Mucosa of descending colon (tissue), 3 donors: ENCODE results near the gene ITFG2. TPM values are rescaled to one million over a fixed set of nuclear protein-coding genes. Genes with fewer than 3 reads are reported as not detected.

Source experiments
- ATAC-seq: fragments of 200-7000 bp; cut with Tn5 transposase; one replicate; pipeline ENCODE4 v1.9.1; 2020; ENCODE audit warnings: mild to moderate bottlenecking, moderate library complexity
- DNase-seq, 3 donors: peaks; one replicate each; pipeline ENCODE4 v3.0.0-alpha.2; 2020
- H3K36me3 ChIP-seq: fragments of 200-600 bp; one replicate; pipeline ENCODE4 v1.8.0; 2021; ENCODE audit warnings: low read depth, mild to moderate bottlenecking
- H3K4me1 ChIP-seq: fragments of 200-600 bp; one replicate; pipeline ENCODE4 v1.8.0; 2021; ENCODE audit warnings: low read depth, mild to moderate bottlenecking
- H3K4me3 ChIP-seq: fragments of 200-600 bp; one replicate; pipeline ENCODE4 v1.8.0; 2021; ENCODE audit warnings: mild to moderate bottlenecking
- H3K9me3 ChIP-seq: fragments of 200-600 bp; one replicate; pipeline ENCODE4 v1.8.0; 2021; ENCODE audit warnings: mild to moderate bottlenecking
- intact Hi-C, 2 donors: fragments of 100-400 bp; cut with DNase I in 1 of 2; cut with micrococcal nuclease in 1 of 2; formaldehyde crosslinking; loops; one replicate each; pipeline versions ENCODE4 v1.11.0 to v1.11.1; 2022; cut with DNase I, micrococcal nuclease
- total RNA-seq, 3 donors: library from RNA; stranded (reverse); fragmentation: NEBNext Ultra II Directional in 2 of 3; extraction: Animal tissue kit (Norgen Biotek cat#: 25700) in 2 of 3; gene quantifications; one replicate each; pipeline versions ENCODE4 v1.2.1 to v1.2.4, GENCODE V29; 2021 to 2023
- TF ChIP-seq, protein P1 (sequence below): fragments of 200-600 bp; IDR thresholded peaks from one replicate; pipeline ENCODE4 v1.8.0; 2022; ENCODE audit warnings: antibody characterized with exemption, mild to moderate bottlenecking
- donor health status: DM: no; HTN: no; CAD: no; lungs with moderate emphysema.
- donor health status: DM: no; HTN: no; CAD: no.
- donor health status: DM: no; HTN: yes; CAD: no.

ITFG2 gene
- total RNA-seq, 3 donors from 2014 or later = 37.9 to 55.4 (median 38.0) TPM

GRCh38 chr12:2820432-2820831 is 8.0 kb downstream of the ITFG2 start:
- ATAC-seq (no peak), DNase-seq (no peak)
- intact Hi-C loops = no loop called here
- TF ChIP-seq, protein P1, sequence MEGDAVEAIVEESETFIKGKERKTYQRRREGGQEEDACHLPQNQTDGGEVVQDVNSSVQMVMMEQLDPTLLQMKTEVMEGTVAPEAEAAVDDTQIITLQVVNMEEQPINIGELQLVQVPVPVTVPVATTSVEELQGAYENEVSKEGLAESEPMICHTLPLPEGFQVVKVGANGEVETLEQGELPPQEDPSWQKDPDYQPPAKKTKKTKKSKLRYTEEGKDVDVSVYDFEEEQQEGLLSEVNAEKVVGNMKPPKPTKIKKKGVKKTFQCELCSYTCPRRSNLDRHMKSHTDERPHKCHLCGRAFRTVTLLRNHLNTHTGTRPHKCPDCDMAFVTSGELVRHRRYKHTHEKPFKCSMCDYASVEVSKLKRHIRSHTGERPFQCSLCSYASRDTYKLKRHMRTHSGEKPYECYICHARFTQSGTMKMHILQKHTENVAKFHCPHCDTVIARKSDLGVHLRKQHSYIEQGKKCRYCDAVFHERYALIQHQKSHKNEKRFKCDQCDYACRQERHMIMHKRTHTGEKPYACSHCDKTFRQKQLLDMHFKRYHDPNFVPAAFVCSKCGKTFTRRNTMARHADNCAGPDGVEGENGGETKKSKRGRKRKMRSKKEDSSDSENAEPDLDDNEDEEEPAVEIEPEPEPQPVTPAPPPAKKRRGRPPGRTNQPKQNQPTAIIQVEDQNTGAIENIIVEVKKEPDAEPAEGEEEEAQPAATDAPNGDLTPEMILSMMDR = no peak
- no peaks in the 10 kb centered on the region for H3K9me3 ChIP-seq
- H3K36me3 ChIP-seq = peaks cover 7% of the 10 kb centered on the region
- H3K4me1 ChIP-seq = no peaks in the 10 kb centered on the region
- H3K4me3 ChIP-seq = no peak overlapping the region

DNA sequence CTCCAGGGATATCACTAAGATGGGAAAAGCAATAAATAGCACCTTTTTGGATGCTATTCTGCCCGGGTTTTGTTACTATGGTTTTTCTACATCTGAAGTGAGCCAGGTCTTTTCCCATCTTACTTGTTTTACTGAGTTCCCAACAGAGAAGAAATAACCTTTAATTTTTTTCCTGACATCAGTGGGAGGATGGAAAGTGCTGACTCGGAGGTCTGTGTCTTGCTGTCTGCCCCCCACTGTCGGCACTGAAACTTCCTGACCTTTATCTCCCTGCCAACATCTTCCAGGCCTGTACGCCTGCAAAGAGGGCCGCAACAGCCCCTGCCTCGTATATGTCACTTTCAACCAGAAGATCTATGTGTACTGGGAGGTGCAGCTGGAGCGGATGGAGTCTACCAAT is 11.0 kb downstream of the ITFG2 start:
- H3K9me3 ChIP-seq = no peaks in the 10 kb centered on the region
- no peak for DNase-seq
- no peak for ATAC-seq
- intact Hi-C loops = no loop called here
- TF ChIP-seq, protein P1 = no peak
- no peaks in the 10 kb centered on the region for H3K4me1 ChIP-seq
- H3K4me3 ChIP-seq = no peak overlapping the region
- H3K36me3 ChIP-seq = peaks cover 3% of the 10 kb centered on the region

GRCh38 chr12:2824541-2824940 is 12.1 kb downstream of the ITFG2 start:
- H3K9me3 ChIP-seq = no peaks in the 10 kb centered on the region
- H3K4me3 ChIP-seq = no peak overlapping the region
- no peak for ATAC-seq
- H3K36me3 ChIP-seq = no peaks in the 10 kb centered on the region
- no peaks in the 10 kb centered on the region for H3K4me1 ChIP-seq
- TF ChIP-seq, protein P1 = no peak
- intact Hi-C loops = no loop called here
- no peak for DNase-seq

DNA sequence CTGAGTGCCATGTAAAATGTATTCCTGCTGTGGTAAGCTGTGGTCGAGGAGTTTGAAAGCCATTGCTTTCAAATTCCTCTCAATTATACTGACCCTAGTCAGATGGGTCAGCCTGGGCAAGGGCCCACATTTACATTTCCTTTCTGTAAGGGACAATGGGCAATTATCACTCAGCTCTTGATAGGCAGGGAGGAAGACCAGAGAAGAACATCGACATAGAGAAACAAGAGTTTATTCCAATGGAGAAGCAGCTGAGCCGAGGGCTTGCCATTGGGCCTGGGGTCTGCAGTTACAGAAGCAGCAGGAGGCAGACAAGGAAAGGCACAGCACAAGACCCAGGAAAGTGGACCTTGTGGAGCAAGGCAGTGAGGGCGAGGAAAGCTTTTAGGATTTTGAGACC is 12.7 kb downstream of the ITFG2 start:
- Histone ChIP-seq H3K4me1 (no peaks in the 10 kb centered on the region), H3K4me3 (no peak overlapping the region), H3K36me3 (no peaks in the 10 kb centered on the region), H3K9me3 (no peaks in the 10 kb centered on the region)
- TF ChIP-seq, protein P1 = no peak
- ATAC-seq (no peak), DNase-seq (no peak)
- intact Hi-C loops = no loop called here

DNA sequence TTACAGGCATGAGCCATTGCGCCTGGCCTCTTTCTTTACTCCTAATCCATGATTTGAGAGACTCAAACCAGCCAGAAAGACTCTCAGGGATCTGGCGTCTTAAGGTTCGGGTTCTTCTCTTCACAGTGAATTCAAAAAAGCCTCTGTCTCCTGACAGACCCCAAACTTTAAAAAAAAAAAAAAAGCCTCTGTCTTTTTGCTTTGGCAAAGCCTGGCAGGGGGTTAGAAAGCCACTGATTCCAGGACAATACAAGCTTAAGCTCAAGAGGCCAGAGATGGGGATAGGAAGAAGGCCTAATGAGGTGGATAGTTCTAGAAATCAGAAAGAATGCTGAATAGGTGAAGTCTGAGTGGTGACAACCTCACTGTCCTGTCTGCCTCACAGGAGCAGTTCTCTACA is 13.6 kb downstream of the ITFG2 start:
- H3K4me3 ChIP-seq = no peak overlapping the region
- intact Hi-C loops = no loop called here
- no peak for ATAC-seq

More for the DNA sequence above, 13.6 kb downstream of the ITFG2 start:
- TF ChIP-seq, protein P1 = no peak
- H3K36me3 ChIP-seq = no peaks in the 10 kb centered on the region
- no peaks in the 10 kb centered on the region for H3K4me1 ChIP-seq
- no peak for DNase-seq
- no peaks in the 10 kb centered on the region for H3K9me3 ChIP-seq
